ENCODE measurements around the gene RPRD1A.

RPRD1A gene

DNA sequence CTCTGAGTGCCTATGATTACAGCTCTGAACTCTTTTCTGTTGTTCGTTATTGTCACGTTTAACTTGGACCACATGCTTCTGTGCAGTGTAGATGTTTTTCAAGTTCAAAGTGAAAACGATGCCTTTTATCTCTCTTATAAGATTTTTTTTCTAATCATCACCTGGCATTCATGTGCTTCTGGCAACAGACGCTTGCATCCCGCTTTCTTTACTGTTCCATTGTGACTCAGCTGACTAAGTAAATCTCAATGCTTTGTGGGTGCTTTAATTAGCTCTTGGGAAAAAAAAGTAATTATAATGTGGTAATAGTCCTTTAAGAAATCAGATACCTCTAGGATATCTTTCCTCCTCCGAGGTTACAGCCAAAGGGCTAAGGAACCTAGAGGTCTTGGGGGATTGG, 126.1 kb downstream of the RPRD1A start:
- H3K27ac ChIP-seq (ENCODE audit: low read depth, low read length): no peak overlapping the region
- H3K9me3 ChIP-seq (ENCODE audit: control insufficient read depth in 5 of 5, low read length in 5 of 5): no peaks in the 10 kb centered on the region
- no peak overlapping the region for H3K4me3 ChIP-seq (ENCODE audit: low read depth in 1 of 5, low read length in 5 of 5)
- no peaks in the 10 kb centered on the region for H3K36me3 ChIP-seq (ENCODE audit: control insufficient read depth in 5 of 5, insufficient read depth in 5 of 5, low read length in 5 of 5)
- no peaks in the 10 kb centered on the region for H3K4me1 ChIP-seq (ENCODE audit: control insufficient read depth in 5 of 5, insufficient read depth in 5 of 5, low read length in 5 of 5)
- peaks cover 0 to 2% (median 0%) of the 10 kb centered on the region in 5 donors for H3K27me3 ChIP-seq (ENCODE audit: control insufficient read depth in 5 of 5, insufficient read depth in 4 of 5, low read length in 5 of 5)
- H3K9ac ChIP-seq (ENCODE audit: low read length in 5 of 5): no peak overlapping the region

Data from subcutaneous abdominal adipose tissue (tissue), 5 donors.